Colon (tissue), 2 donors: ENCODE measurements around the gene SLC16A3.
"Not testable (repeated sequence)": the region's sequence is repeated elsewhere in the genome, so short reads cannot be mapped to it uniquely, and the experiment has no call there.

ENCODE experiments used
- FAIRE-seq: peaks from 2 replicates; lab custom pipeline; 2012; peaks lifted over from hg19 to GRCh38; lab: Jason Lieb, UNC
- donor health status: control.
- donor health status: control.

Gene SLC16A3

GRCh38 chr17:82247182-82247823 lies 18.5 kb downstream of the SLC16A3 start:
- FAIRE-seq: no peak

- FAIRE-seq: no peak
Measured at GRCh38 chr17:82247856-82248671, 19.2 kb downstream of the SLC16A3 start.

GRCh38 chr17:82248815-82249674 lies 20.2 kb downstream of the SLC16A3 start:
- no peak for FAIRE-seq

GRCh38 chr17:82249896-82250581 lies 21.2 kb downstream of the SLC16A3 start:
- no peak for FAIRE-seq

GRCh38 chr17:82250868-82251500 lies 22.1 kb downstream of the SLC16A3 start:
- no peak for FAIRE-seq

GRCh38 chr17:82252511-82253178 lies 23.8 kb downstream of the SLC16A3 start:
- no peak for FAIRE-seq

GRCh38 chr17:82253179-82253544 lies 24.3 kb downstream of the SLC16A3 start:
- no peak for FAIRE-seq

GRCh38 chr17:82254096-82254495 lies 25.3 kb downstream of the SLC16A3 start:
- not testable (repeated sequence) for FAIRE-seq

- not testable (repeated sequence) for FAIRE-seq
Measured at GRCh38 chr17:82254746-82255145, 25.9 kb downstream of the SLC16A3 start.

GRCh38 chr17:82255402-82255972 lies 26.6 kb downstream of the SLC16A3 start:
- no peak for FAIRE-seq

- no peak for FAIRE-seq
Measured at GRCh38 chr17:82256242-82256885, 27.5 kb downstream of the SLC16A3 start.

- FAIRE-seq: no peak
Measured at GRCh38 chr17:82257473-82257872, 28.6 kb downstream of the SLC16A3 start.

GRCh38 chr17:82258555-82258954 lies 29.7 kb downstream of the SLC16A3 start:
- no peak for FAIRE-seq

GRCh38 chr17:82259972-82260961 lies 31.4 kb downstream of the SLC16A3 start:
- FAIRE-seq: not testable (repeated sequence)

GRCh38 chr17:82262344-82262743 lies 33.5 kb downstream of the SLC16A3 start:
- no peak for FAIRE-seq

GRCh38 chr17:82263641-82264040 lies 34.8 kb downstream of the SLC16A3 start:
- FAIRE-seq: no peak

- FAIRE-seq: no peak
Measured at GRCh38 chr17:82266142-82266541, 37.3 kb downstream of the SLC16A3 start.

GRCh38 chr17:82267575-82268379 lies 38.9 kb downstream of the SLC16A3 start:
- FAIRE-seq: no peak
